Esophagus muscularis mucosa (tissue), 4 donors: ENCODE results near the gene SIDT2. TPM values are rescaled to one million over a fixed set of nuclear protein-coding genes. Genes with fewer than 3 reads are reported as not detected.
A peak's percentile ranks its signal among the peaks of the same experiment; 100 is the strongest.

Experiments
- DNase-seq: peaks from one replicate; pipeline ENCODE4 v3.0.0-alpha.2; 2017; ENCODE audit errors: extremely low spot score
- H3K27ac ChIP-seq, 4 donors: fragments of 200-600 bp; sonication (generic); replicated peaks in 1 of 4; 1 replicate in 3 of 4; 2 replicates in 1 of 4; pipeline ENCODE4 v1.5.1; 2016 to 2019; ENCODE audit warnings: mild to moderate bottlenecking in 1 of 4
- H3K27me3 ChIP-seq, 4 donors: fragments of 200-600 bp; sonication (generic); one replicate each; pipeline versions ENCODE4 v1.5.1 to v1.6.0; 2016 to 2019
- H3K36me3 ChIP-seq, 4 donors: fragments of 200-600 bp; sonication (generic); one replicate each; pipeline ENCODE4 v1.5.1; 2016 to 2019
- H3K4me1 ChIP-seq, 4 donors: fragments of 200-600 bp; sonication (generic); one replicate each; pipeline ENCODE4 v1.5.1; 2016 to 2019
- H3K4me3 ChIP-seq, 4 donors: fragments of 200-600 bp; sonication (generic); 1 replicate in 2 of 4; 2 replicates in 2 of 4; pipeline ENCODE4 v1.5.1; 2016 to 2019; ENCODE audit warnings: mild to moderate bottlenecking in 4 of 4, moderate library complexity in 1 of 4
- H3K9me3 ChIP-seq, 4 donors: fragments of 200-600 bp; sonication (generic); 1 replicate in 3 of 4; 2 replicates in 1 of 4; pipeline ENCODE4 v1.5.1; 2016 to 2019
- CTCF ChIP-seq, 3 experiments: fragments of 200-600 bp in 2 of 3; fragments of 450-650 bp in 1 of 3; sonication (generic) in 2 of 3; IDR thresholded peaks; one replicate each; pipeline ENCODE4 v1.5.1; 2017 to 2019; ENCODE audit warnings: antibody characterized with exemption in 3 of 3, mild to moderate bottlenecking in 2 of 3, moderate library complexity in 1 of 3
- EP300 ChIP-seq: sonication (generic); formaldehyde crosslinking; IDR thresholded peaks from one replicate; pipeline ENCODE4 v1.6.1; 2017; ENCODE audit warnings: antibody characterized with exemption
- POLR2A ChIP-seq: fragments of 450-650 bp; IDR thresholded peaks from one replicate; pipeline ENCODE4 v1.6.1; 2017; ENCODE audit warnings: antibody characterized with exemption, moderate library complexity, mild to moderate bottlenecking, low read depth
- POLR2AphosphoS5 ChIP-seq, 2 donors: sonication (generic); formaldehyde crosslinking; IDR thresholded peaks; one replicate each; pipeline ENCODE4 v1.6.1; 2017; ENCODE audit warnings: antibody characterized with exemption in 2 of 2
- WGBS: methylation state at CpG from one replicate; pipeline ENCODE4 v1.1.5; 2018; 5-methylcytosine and 5-hydroxymethylcytosine counted together
- intact Hi-C: fragments of 100-400 bp; cut with DNase I; formaldehyde crosslinking; loops from one replicate; pipeline ENCODE4 v1.15.1; 2023
- total RNA-seq, 4 donors: library from RNA; depleted of rRNA; stranded (reverse); fragments of >200 nt; gene quantifications; one replicate each; pipeline versions ENCODE4 v1.1.0 to v1.2.1, GENCODE V29; 2016

The SIDT2 gene
- total RNA-seq, 4 donors from 2014 or later: 26.5 to 34.1 (median 29.3) TPM

- DNase-seq: no peak
These were observed 781 bp downstream of the SIDT2 start for GRCh38 chr11:117179048-117179999.

GRCh38 chr11:117180020-117180419, 1.5 kb downstream of the SIDT2 start:
- Histone ChIP-seq H3K4me1 (peaks cover 31 to 56% (median 47%) of the 10 kb centered on the region in 4 donors), H3K36me3 (peaks cover 13 to 36% (median 30%) of the 10 kb centered on the region in 4 donors), H3K4me3 (peak overlapping the region; percentile 72 to 92 (median 82)), H3K27ac (peak overlapping the region; percentile 93 to 96 (median 94)), H3K9me3 (no peaks in the 10 kb centered on the region), H3K27me3 (no peaks in the 10 kb centered on the region)
- intact Hi-C loops: no loop called here
- TF ChIP-seq CTCF (IDR thresholded peaks at IDR 0.05) (no peak), POLR2AphosphoS5 (IDR thresholded peaks at IDR 0.05) (no peak), POLR2A (no peak), EP300 (no peak)
- DNase-seq: no peak
- WGBS: 13% methylated on average over 4 of the region's 4 CpGs

More at GRCh38 chr11:117179048-117179999, 781 bp downstream of the SIDT2 start:
- intact Hi-C loops: no loop called here
- Histone ChIP-seq H3K9me3 (no peaks in the 10 kb centered on the region), H3K36me3 (peaks cover 12 to 31% (median 25%) of the 10 kb centered on the region in 4 donors), H3K27ac (peak overlapping the region; percentile 93 to 96 (median 94)), H3K27me3 (no peaks in the 10 kb centered on the region), H3K4me1 (peaks cover 31 to 56% (median 47%) of the 10 kb centered on the region in 4 donors), H3K4me3 (peak overlapping the region; percentile 72 to 92 (median 82))
- TF ChIP-seq CTCF (IDR thresholded peaks at IDR 0.05): no peak
- no peak for TF ChIP-seq POLR2A
- TF ChIP-seq EP300: no peak
- peak in 1 of 2 donors; percentile 4 for TF ChIP-seq POLR2AphosphoS5 (IDR thresholded peaks at IDR 0.05)
- under 1% methylated on average over 9 of the region's 39 CpGs for WGBS

- intact Hi-C loops: loop anchor here (1.0 kb wide), 1 partner anchor 45 kb away; no protein-coding TSS in a partner anchor
- H3K27ac ChIP-seq: peak overlapping the region; percentile 93 to 96 (median 94)
- H3K27me3 ChIP-seq: no peaks in the 10 kb centered on the region
- WGBS: 48% methylated on average over 20 of the region's 22 CpGs
- H3K4me1 ChIP-seq: peaks cover 31 to 53% (median 45%) of the 10 kb centered on the region in 4 donors
- H3K4me3 ChIP-seq: peak overlapping the region; percentile 9 to 75 (median 52)
- DNase-seq: no peak
- TF ChIP-seq EP300: no peak
- peak; percentile 74 to 92 (median 79) for TF ChIP-seq CTCF (IDR thresholded peaks at IDR 0.05)
- TF ChIP-seq POLR2AphosphoS5 (IDR thresholded peaks at IDR 0.05): peak; percentile 60 to 77
- TF ChIP-seq POLR2A: no peak
- H3K9me3 ChIP-seq: no peaks in the 10 kb centered on the region
- peaks cover 13 to 46% (median 34%) of the 10 kb centered on the region in 4 donors for H3K36me3 ChIP-seq
These were observed 2.4 kb downstream of the SIDT2 start for GRCh38 chr11:117180661-117181585.
